Effector CD4-positive, alpha-beta T cell (primary cell): ENCODE measurements around the gene NTM.

Experiments
- DNase-seq: peaks from one replicate; pipeline ENCODE4 v3.0.0-alpha.2; 2020

NTM gene

GRCh38 chr11:131934006-131934405 lies 563.6 kb downstream of the NTM start:
- DNase-seq, result no peak

- no peak for DNase-seq
Observed at GRCh38 chr11:131938351-131938751, 567.9 kb downstream of the NTM start.

GRCh38 chr11:131940126-131940525 lies 569.7 kb downstream of the NTM start:
- DNase-seq, result no peak

- DNase-seq, result no peak
Observed at GRCh38 chr11:131942878-131943277, 572.5 kb downstream of the NTM start.

GRCh38 chr11:131943295-131943694 lies 572.9 kb downstream of the NTM start:
- DNase-seq, result no peak

GRCh38 chr11:131944736-131945135 lies 574.3 kb downstream of the NTM start:
- DNase-seq, result no peak

- no peak for DNase-seq
Observed at GRCh38 chr11:131945706-131946105, 575.3 kb downstream of the NTM start.

- DNase-seq, result no peak
Observed at GRCh38 chr11:131947511-131947910, 577.1 kb downstream of the NTM start.

- DNase-seq, result no peak
Observed at GRCh38 chr11:131951121-131951520, 580.7 kb downstream of the NTM start.

GRCh38 chr11:131954146-131954545 lies 583.7 kb downstream of the NTM start:
- DNase-seq, result no peak

GRCh38 chr11:131955904-131956303 lies 585.5 kb downstream of the NTM start:
- DNase-seq, result no peak

GRCh38 chr11:131957201-131957600 lies 586.8 kb downstream of the NTM start:
- DNase-seq, result no peak

- no peak for DNase-seq
Observed at GRCh38 chr11:131957875-131958274, 587.5 kb downstream of the NTM start.

- no peak for DNase-seq
Observed at GRCh38 chr11:131962818-131963217, 592.4 kb downstream of the NTM start.

- no peak for DNase-seq
Observed at GRCh38 chr11:131964698-131965483, 594.5 kb downstream of the NTM start.

GRCh38 chr11:131965504-131965903 lies 595.1 kb downstream of the NTM start:
- no peak for DNase-seq

GRCh38 chr11:131966667-131967066 lies 596.3 kb downstream of the NTM start:
- no peak for DNase-seq

- no peak for DNase-seq
Observed at GRCh38 chr11:131969261-131969660, 598.8 kb downstream of the NTM start.

GRCh38 chr11:131973061-131973460 lies 602.6 kb downstream of the NTM start:
- no peak for DNase-seq

GRCh38 chr11:131975619-131976018 lies 605.2 kb downstream of the NTM start:
- DNase-seq, result no peak

GRCh38 chr11:131976021-131976420 lies 605.6 kb downstream of the NTM start:
- DNase-seq, result no peak

GRCh38 chr11:131977231-131977630 lies 606.8 kb downstream of the NTM start:
- no peak for DNase-seq

GRCh38 chr11:131977854-131978253 lies 607.4 kb downstream of the NTM start:
- DNase-seq, result no peak

GRCh38 chr11:131978351-131978750 lies 607.9 kb downstream of the NTM start:
- DNase-seq, result no peak

GRCh38 chr11:131979364-131979763 lies 608.9 kb downstream of the NTM start:
- no peak for DNase-seq
